H1 (cell line): Measurements from ENCODE around the gene ETFB. TPM values are rescaled to one million over a fixed set of nuclear protein-coding genes. Genes with fewer than 3 reads are reported as not detected.

Source experiments
- CTCF ChIA-PET: fragments of 300-600 bp; sonication (Branson Sonifier 250); formaldehyde crosslinking; loops from one replicate; lab custom pipeline; 2021; ENCODE audit not compliant: partially characterized antibody; lab: Charles Lee
- POLR2A ChIA-PET: fragments of 300-600 bp; sonication (Branson Sonifier 250); formaldehyde crosslinking; loops from one replicate; lab custom pipeline; 2021; ENCODE audit warnings: inconsistent platforms; ENCODE audit not compliant: partially characterized antibody; lab: Charles Lee
- DNase-seq, 2 experiments: peaks; one replicate each; pipeline versions ENCODE4 v3.0.0 to v3.0.0-alpha.2; 2010 to 2022; ENCODE audit warnings: low spot score in 2 of 2, low read depth in 1 of 2, mixed read lengths in 1 of 2
- FAIRE-seq: peaks from 2 replicates; lab custom pipeline; 2011; peaks lifted over from hg19 to GRCh38; lab: Jason Lieb, UNC
- H2AFZ ChIP-seq: 2 replicates; pipeline ENCODE4 v1.8.1; 2012; ENCODE audit warnings: low read length, inconsistent platforms
- H2AK5ac ChIP-seq: 2 replicates; pipeline ENCODE4 v1.6.1; 2013; ENCODE audit warnings: low read depth, low read length
- H2BK120ac ChIP-seq: replicated peaks from 2 replicates; pipeline ENCODE3; 2013; ENCODE audit warnings: low read depth, low read length, inconsistent platforms
- H2BK12ac ChIP-seq: 2 replicates; pipeline ENCODE4 v1.6.1; 2013; ENCODE audit warnings: low read depth, low read length
- H2BK15ac ChIP-seq: 2 replicates; pipeline ENCODE4 v1.6.1; 2013; ENCODE audit warnings: low read length
- H2BK20ac ChIP-seq: 2 replicates; pipeline ENCODE4 v1.6.1; 2013; ENCODE audit warnings: low read length
- H2BK5ac ChIP-seq: 2 replicates; pipeline ENCODE4 v1.6.1; 2013; ENCODE audit warnings: low read depth, low read length
- H3K14ac ChIP-seq: 2 replicates; pipeline ENCODE4 v1.6.1; 2013; ENCODE audit warnings: inconsistent platforms; ENCODE audit not compliant: insufficient read length
- H3K18ac ChIP-seq: 2 replicates; pipeline ENCODE4 v1.6.1; 2013; ENCODE audit warnings: low read length; ENCODE audit errors: extremely low read depth
- H3K23ac ChIP-seq: 2 replicates; pipeline ENCODE4 v1.6.1; 2013; ENCODE audit warnings: inconsistent platforms; ENCODE audit not compliant: insufficient read length
- H3K23me2 ChIP-seq: 2 replicates; pipeline ENCODE4 v1.6.1; 2013; ENCODE audit warnings: low read depth, low read length
- H3K27ac ChIP-seq: 2 replicates; pipeline ENCODE4 v1.6.1; 2011; ENCODE audit warnings: low read depth, low read length, inconsistent platforms
- H3K27me3 ChIP-seq, 4 experiments: replicated peaks in 1 of 4; 1 replicate in 1 of 4; 2 replicates in 3 of 4; pipeline versions ENCODE4 v1.6.1 to v1.8.1; 2011 to 2013; ENCODE audit warnings: low read length in 3 of 4, mild to moderate bottlenecking in 3 of 4, inconsistent platforms in 2 of 4, mixed read lengths in 2 of 4, moderate library complexity in 1 of 4; ENCODE audit not compliant: control insufficient read depth in 3 of 4, insufficient read depth in 3 of 4; ENCODE audit errors: extremely low read depth in 1 of 4
- H3K36me3 ChIP-seq, 4 experiments: 2 replicates each; pipeline versions ENCODE4 v1.6.1 to v1.8.1; 2011 to 2013; ENCODE audit warnings: mild to moderate bottlenecking in 4 of 4, low read length in 3 of 4, moderate library complexity in 2 of 4, control low read depth in 1 of 4, inconsistent platforms in 1 of 4; ENCODE audit not compliant: insufficient read depth in 4 of 4, control insufficient read depth in 2 of 4
- H3K4ac ChIP-seq: replicated peaks from 2 replicates; pipeline ENCODE3; 2013; ENCODE audit warnings: low read length, low read depth, mixed read lengths, inconsistent platforms; ENCODE audit not compliant: insufficient read length
- H3K4me1 ChIP-seq, 4 experiments: replicated peaks in 1 of 4; 1 replicate in 1 of 4; 2 replicates in 3 of 4; pipeline versions ENCODE4 v1.6.1 to v1.8.1; 2011 to 2013; ENCODE audit warnings: low read length in 3 of 4, inconsistent platforms in 2 of 4, mixed read lengths in 1 of 4; ENCODE audit not compliant: insufficient read depth in 4 of 4, control insufficient read depth in 3 of 4
- H3K4me2 ChIP-seq, 2 experiments: 2 replicates each; pipeline versions ENCODE4 v1.6.1 to v1.8.1; 2011 to 2013; ENCODE audit warnings: low read depth in 2 of 2, low read length in 2 of 2, control low read depth in 1 of 2, inconsistent platforms in 1 of 2, mild to moderate bottlenecking in 1 of 2; ENCODE audit not compliant: insufficient read depth in 1 of 2
- H3K4me3 ChIP-seq, 4 experiments: fragments of 200-600, 300-600 bp in 1 of 4; sonication (generic), shearing (Covaris generic), sonication (Bioruptor Twin) in 1 of 4; 2 replicates each; pipeline versions ENCODE4 v1.5.1 to v1.8.1; 2011 to 2016; ENCODE audit warnings: low read length in 4 of 4, low read depth in 3 of 4, control low read depth in 2 of 4, inconsistent platforms in 2 of 4, mild to moderate bottlenecking in 2 of 4, mixed read lengths in 1 of 4, moderate library complexity in 1 of 4; ENCODE audit not compliant: insufficient read depth in 2 of 4; ENCODE audit errors: extremely low read depth in 1 of 4
- H3K56ac ChIP-seq: replicated peaks from 2 replicates; pipeline ENCODE3; 2013; ENCODE audit warnings: low read depth, mild to moderate bottlenecking, mixed read lengths, low read length, inconsistent platforms; ENCODE audit not compliant: insufficient read length
- H3K79me1 ChIP-seq: 2 replicates; pipeline ENCODE4 v1.6.1; 2013; ENCODE audit warnings: low read depth, low read length, control low read depth
- H3K79me2 ChIP-seq, 2 experiments: 2 replicates each; pipeline versions ENCODE4 v1.6.1 to v1.8.1; 2012 to 2013; ENCODE audit warnings: low read length in 2 of 2, mild to moderate bottlenecking in 2 of 2, inconsistent platforms in 1 of 2; ENCODE audit not compliant: insufficient read depth in 2 of 2, control insufficient read depth in 1 of 2
- H3K9ac ChIP-seq, 4 experiments: replicated peaks in 1 of 4; 1 replicate in 1 of 4; 2 replicates in 3 of 4; pipeline versions ENCODE4 v1.6.1 to v1.8.1; 2011 to 2013; ENCODE audit warnings: low read depth in 3 of 4, low read length in 3 of 4, control low read depth in 2 of 4, mild to moderate bottlenecking in 2 of 4, moderate library complexity in 2 of 4, inconsistent platforms in 1 of 4; ENCODE audit errors: extremely low read depth in 1 of 4
- H3K9me3 ChIP-seq, 2 experiments: 2 replicates each; pipeline versions ENCODE4 v1.6.1 to v1.8.1; 2012 to 2013; ENCODE audit warnings: mild to moderate bottlenecking in 2 of 2, moderate library complexity in 2 of 2, control low read depth in 1 of 2, inconsistent platforms in 1 of 2, low read depth in 1 of 2, low read length in 1 of 2, mixed read lengths in 1 of 2; ENCODE audit not compliant: insufficient read depth in 2 of 2
- H4K20me1 ChIP-seq, 2 experiments: replicated peaks in 1 of 2; 2 replicates each; pipeline versions ENCODE3 to v1.8.1; 2011 to 2013; ENCODE audit warnings: inconsistent platforms in 2 of 2, low read length in 2 of 2, mild to moderate bottlenecking in 1 of 2; ENCODE audit not compliant: insufficient read depth in 2 of 2, control insufficient read depth in 1 of 2
- H4K5ac ChIP-seq: 2 replicates; pipeline ENCODE4 v1.6.1; 2013; ENCODE audit warnings: low read length, low read depth, mixed read lengths, inconsistent platforms; ENCODE audit not compliant: insufficient read length
- H4K8ac ChIP-seq: 2 replicates; pipeline ENCODE4 v1.8.0; 2013; ENCODE audit warnings: mild to moderate bottlenecking, moderate library complexity, low read length, inconsistent platforms; ENCODE audit not compliant: insufficient read depth; ENCODE audit errors: extremely low read depth
- H4K91ac ChIP-seq: replicated peaks from 2 replicates; pipeline ENCODE3; 2013; ENCODE audit warnings: low read length, mixed read lengths, inconsistent platforms; ENCODE audit not compliant: insufficient read length
- ATF3 ChIP-seq: IDR thresholded peaks from 2 replicates; pipeline ENCODE4 v1.6.1; 2011; ENCODE audit warnings: low read depth, mild to moderate bottlenecking, low read length; ENCODE audit not compliant: insufficient read depth
- EZH2 ChIP-seq: fragments of 200-600 bp; sonication (generic); IDR thresholded peaks from 2 replicates; pipeline ENCODE4 v1.7.1; 2012; ENCODE audit warnings: low read depth, mild to moderate bottlenecking, moderate library complexity, low read length, inconsistent platforms; ENCODE audit not compliant: severe bottlenecking
- HDAC2 ChIP-seq, 2 experiments: fragments of 300-600 bp in 1 of 2; sonication (generic) in 1 of 2; IDR thresholded peaks; 2 replicates each; pipeline ENCODE4 v1.6.1; 2011 to 2012; ENCODE audit warnings: low read depth in 2 of 2, low read length in 2 of 2, mild to moderate bottlenecking in 2 of 2, moderate library complexity in 2 of 2, borderline replicate concordance in 1 of 2, inconsistent platforms in 1 of 2
- JUND ChIP-seq: IDR thresholded peaks from 2 replicates; pipeline ENCODE4 v1.6.1; 2011; ENCODE audit warnings: mild to moderate bottlenecking, improper control_type of control experiment, low read length
- PHF8 ChIP-seq: fragments of 200-600 bp; sonication (generic); conservative IDR thresholded peaks from 2 replicates; pipeline ENCODE4 v1.7.1; 2012; ENCODE audit warnings: low read depth, mild to moderate bottlenecking, inconsistent platforms, low read length, moderate library complexity
- POLR2A ChIP-seq, 2 experiments: IDR thresholded peaks; 1 replicate in 1 of 2; 2 replicates in 1 of 2; pipeline ENCODE4 v1.6.1; 2011; ENCODE audit warnings: low read depth in 2 of 2, low read length in 2 of 2, mild to moderate bottlenecking in 2 of 2; ENCODE audit errors: control extremely low read depth in 1 of 2
- RAD21 ChIP-seq, 2 experiments: IDR thresholded peaks in 1 of 2; conservative IDR thresholded peaks in 1 of 2; 2 replicates each; pipeline ENCODE4 v1.6.1; 2011; ENCODE audit warnings: low read depth in 2 of 2, low read length in 2 of 2, improper control_type of control experiment in 1 of 2, inconsistent platforms in 1 of 2, mild to moderate bottlenecking in 1 of 2, moderate library complexity in 1 of 2
- RXRA ChIP-seq: IDR thresholded peaks from 2 replicates; pipeline ENCODE4 v1.6.1; 2011; ENCODE audit warnings: low read depth, mild to moderate bottlenecking, low read length, moderate library complexity; ENCODE audit not compliant: insufficient read depth
- TAF1 ChIP-seq: IDR thresholded peaks from 2 replicates; pipeline ENCODE4 v1.6.1; 2011; ENCODE audit warnings: mild to moderate bottlenecking, low read depth, low read length
- TCF12 ChIP-seq: IDR thresholded peaks from 2 replicates; pipeline ENCODE4 v1.6.1; 2011; ENCODE audit warnings: low read depth, mild to moderate bottlenecking, low read length
- ZNF274 ChIP-seq: IDR thresholded peaks from 2 replicates; pipeline ENCODE4 v1.7.0; 2012; ENCODE audit warnings: low read length, borderline replicate concordance; ENCODE audit errors: extremely low read depth
- WGBS, 2 experiments: shearing (Covaris generic) in 1 of 2; methylation state at CpG; one replicate each; pipeline versions ENCODE4 v1.1.6 to v1.1.7; 2013 to 2015; ENCODE audit warnings: low lambda C conversion rate in 2 of 2, mixed read lengths in 2 of 2, inconsistent platforms in 1 of 2, low coverage in 1 of 2, missing lambda C conversion rate in 1 of 2; ENCODE audit not compliant: insufficient replicate concordance in 2 of 2, insufficient coverage in 1 of 2, insufficient read length in 1 of 2; ENCODE audit errors: extremely low coverage in 1 of 2, missing lambda C conversion rate in 1 of 2; 5-methylcytosine and 5-hydroxymethylcytosine counted together
- polyA plus RNA-seq, 7 experiments: library from polyadenylated mRNA; depleted of rRNA in 3 of 7; stranded (reverse) in 5 of 7; unstranded in 2 of 7; fragments of >200 nt in 5 of 7; fragments of 200-250 nt in 2 of 7; gene quantifications; 1 replicate in 5 of 7; 2 replicates in 1 of 7; 4 replicates in 1 of 7; pipeline versions ENCODE4 v1.2.1 to v1.2.3, GENCODE V29; 2011 to 2013; ENCODE audit warnings: missing spikeins in 2 of 7, mixed read lengths in 2 of 7
- total RNA-seq: library from RNA; stranded (reverse); fragmentation: NEBNext Ultra II Directional; extraction: Animal tissue kit (Norgen Biotek cat#: 25700); gene quantifications from 2 replicates; pipeline ENCODE4 v1.2.1, GENCODE V29; 2021

Gene ETFB
- total and polyA plus RNA-seq, 2 of the 8 experiments (the other 6 are each of a cell fraction or from before 2014, with no cell fraction given) = 40.0 to 66.5 TPM

DNA sequence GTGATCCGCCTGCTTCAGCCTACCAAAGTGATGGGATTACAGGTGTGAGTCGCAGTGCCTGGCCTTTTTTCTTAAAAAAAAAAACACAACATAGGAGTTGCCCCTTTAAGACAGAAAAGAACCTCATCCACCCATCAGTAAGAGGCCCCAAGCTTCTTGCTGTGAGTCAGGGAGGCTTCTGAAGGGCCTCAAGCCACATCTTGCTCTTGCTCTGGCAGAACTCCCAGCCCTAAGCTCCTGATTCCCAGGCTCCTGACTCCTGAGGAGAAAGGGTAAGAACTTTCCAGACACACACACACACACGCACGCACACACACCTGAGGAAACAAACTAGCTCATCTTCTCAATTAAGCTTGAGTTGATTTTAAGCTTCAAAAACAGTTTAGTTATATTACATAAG lies 6.9 kb downstream of the ETFB start:
- ChIA-PET CTCF (interaction anchor here (0.5 to 2.2 kb wide), 11 partner anchors 9 to 300 kb away, joined by 3 to 7 read pairs (median 5); no protein-coding TSS in a partner anchor), POLR2A (interaction anchor here (0.7 to 1.6 kb wide), 4 partner anchors 19 to 38 kb away, joined by 3 to 5 read pairs (median 4); no protein-coding TSS in a partner anchor)
- no peak overlapping the region for H3K4me2 ChIP-seq
- no peak for DNase-seq
- H2BK12ac ChIP-seq = no peak overlapping the region
- H3K14ac ChIP-seq = no peak overlapping the region
- no peak overlapping the region for H3K27ac ChIP-seq
- no peak overlapping the region for H2BK15ac ChIP-seq
- H3K9me3 ChIP-seq = no peaks in the 10 kb centered on the region
- no peak overlapping the region for H4K8ac ChIP-seq
- H2BK5ac ChIP-seq = no peak overlapping the region
- H3K4me3 ChIP-seq = no peak overlapping the region
- H4K5ac ChIP-seq = no peak overlapping the region
- H4K91ac ChIP-seq = no peak overlapping the region
- no peaks in the 10 kb centered on the region for H3K36me3 ChIP-seq
- no peak overlapping the region for H2AFZ ChIP-seq
- H3K23me2 ChIP-seq = no peaks in the 10 kb centered on the region
- WGBS, 2 experiments = 80% methylated on average over 4 of the region's 4 CpGs; no CpG with 5 or more reads in 1 of the 2 experiments
- no peak overlapping the region for H3K4ac ChIP-seq
- no peak overlapping the region for H3K18ac ChIP-seq
- FAIRE-seq = no peak
- no peak overlapping the region for H3K56ac ChIP-seq
- H3K23ac ChIP-seq = no peak overlapping the region
- peaks cover 3 to 5% (median 4%) of the 10 kb centered on the region in 4 experiments for H3K4me1 ChIP-seq
- H2AK5ac ChIP-seq = no peak overlapping the region
- H3K9ac ChIP-seq = no peak overlapping the region
- no peaks in the 10 kb centered on the region for H3K27me3 ChIP-seq
- no peak overlapping the region for H2BK20ac ChIP-seq
- no peak overlapping the region for H2BK120ac ChIP-seq
- no peaks in the 10 kb centered on the region for H4K20me1 ChIP-seq
- H3K79me1 ChIP-seq = no peaks in the 10 kb centered on the region
- H3K79me2 ChIP-seq = no peaks in the 10 kb centered on the region
- no peak for TF ChIP-seq TCF12
- TF ChIP-seq RAD21 (IDR thresholded peaks at IDR 0.05 in 1 of 2, conservative IDR thresholded peaks at IDR 0.05 in 1 of 2; ENCODE audit: low read depth in 2 of 2, low read length in 2 of 2) = no peak
- TF ChIP-seq TAF1 = no peak
- TF ChIP-seq EZH2 = no peak
- no peak for TF ChIP-seq POLR2A (IDR thresholded peaks at IDR 0.05; ENCODE audit: control extremely low read depth in 1 of 2, low read depth in 2 of 2, low read length in 2 of 2)
- no peak for TF ChIP-seq HDAC2 (IDR thresholded peaks at IDR 0.05; ENCODE audit: borderline replicate concordance in 1 of 2, low read depth in 2 of 2, low read length in 2 of 2)
- TF ChIP-seq ATF3 = no peak
- no peak for TF ChIP-seq PHF8
- no peak for TF ChIP-seq ZNF274
- no peak for TF ChIP-seq JUND
- no peak for TF ChIP-seq RXRA
